HL-60 (cell line): Measurements from ENCODE around the gene ACKR2.

Experiments
- DNase-seq, 2 experiments: peaks; one replicate each; pipeline ENCODE4 v3.0.0-alpha.2; 2010 to 2020; ENCODE audit warnings: low read depth in 1 of 2, low spot score in 1 of 2
- H3K27ac ChIP-seq: fragments of 250-450 bp; sonication (Bioruptor Pico); replicated peaks from 2 replicates; pipeline ENCODE4 v1.5.1; 2020; ENCODE audit warnings: mild to moderate bottlenecking, moderate library complexity
- H3K27me3 ChIP-seq: fragments of 250-450 bp; sonication (Bioruptor Pico); 2 replicates; pipeline ENCODE4 v1.5.1; 2021; ENCODE audit warnings: mild to moderate bottlenecking, moderate library complexity; ENCODE audit not compliant: insufficient read depth, poor library complexity, severe bottlenecking
- H3K4me3 ChIP-seq: replicated peaks from 2 replicates; pipeline ENCODE4 v1.5.1; 2011; ENCODE audit warnings: mild to moderate bottlenecking, control low read depth, low read length; ENCODE audit not compliant: insufficient read depth
- GABPA ChIP-seq: IDR thresholded peaks from 2 replicates; pipeline ENCODE4 v1.6.1; 2012; ENCODE audit warnings: low read depth
- POLR2AphosphoS5 ChIP-seq: IDR thresholded peaks from 2 replicates; pipeline ENCODE4 v1.6.1; 2012; ENCODE audit warnings: low read depth
- REST ChIP-seq: IDR thresholded peaks from 2 replicates; pipeline ENCODE4 v1.6.1; 2012; ENCODE audit warnings: low read depth; ENCODE audit not compliant: insufficient replicate concordance
- SPI1 ChIP-seq: IDR thresholded peaks from 2 replicates; pipeline ENCODE4 v1.6.1; 2012; ENCODE audit warnings: low read depth, mild to moderate bottlenecking, borderline replicate concordance
- TF ChIP-seq, protein P1 (sequence below): IDR thresholded peaks from one replicate; pipeline ENCODE4 v1.5.1; 2011; ENCODE audit warnings: low read length, control low read depth, inconsistent platforms; ENCODE audit not compliant: insufficient read depth

ACKR2 gene

DNA sequence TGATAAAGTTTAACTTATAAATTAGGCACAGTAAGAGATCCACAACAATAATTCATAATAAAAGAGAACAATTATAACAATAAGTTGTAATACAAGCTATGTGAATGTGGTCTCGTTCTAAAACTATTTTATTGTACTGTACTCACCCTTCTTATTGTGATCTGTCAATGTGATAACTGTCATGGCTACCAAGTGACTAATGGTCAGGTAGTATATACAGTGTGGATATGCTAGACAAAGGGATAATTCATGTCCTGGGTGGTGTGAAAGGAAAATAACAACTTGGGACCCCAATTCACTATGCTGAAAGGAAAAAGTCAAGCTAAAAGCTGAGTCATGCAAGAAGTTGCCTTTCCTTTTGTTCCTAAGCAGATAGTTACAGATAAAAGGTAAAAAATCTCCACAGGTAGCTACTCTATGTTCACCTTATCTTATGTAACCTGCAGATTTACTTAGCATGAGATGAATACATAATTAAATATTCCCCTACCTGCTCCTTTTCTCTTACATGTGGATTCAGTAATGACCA, 77.1 kb downstream of the ACKR2 start:
- peaks cover 3% of the 10 kb centered on the region for H3K27me3 ChIP-seq
- no peak overlapping the region for H3K4me3 ChIP-seq
- no peak overlapping the region for H3K27ac ChIP-seq
- no peak for TF ChIP-seq REST
- TF ChIP-seq POLR2AphosphoS5 = no peak
- TF ChIP-seq SPI1 = no peak
- TF ChIP-seq GABPA = no peak
- TF ChIP-seq, protein P1, sequence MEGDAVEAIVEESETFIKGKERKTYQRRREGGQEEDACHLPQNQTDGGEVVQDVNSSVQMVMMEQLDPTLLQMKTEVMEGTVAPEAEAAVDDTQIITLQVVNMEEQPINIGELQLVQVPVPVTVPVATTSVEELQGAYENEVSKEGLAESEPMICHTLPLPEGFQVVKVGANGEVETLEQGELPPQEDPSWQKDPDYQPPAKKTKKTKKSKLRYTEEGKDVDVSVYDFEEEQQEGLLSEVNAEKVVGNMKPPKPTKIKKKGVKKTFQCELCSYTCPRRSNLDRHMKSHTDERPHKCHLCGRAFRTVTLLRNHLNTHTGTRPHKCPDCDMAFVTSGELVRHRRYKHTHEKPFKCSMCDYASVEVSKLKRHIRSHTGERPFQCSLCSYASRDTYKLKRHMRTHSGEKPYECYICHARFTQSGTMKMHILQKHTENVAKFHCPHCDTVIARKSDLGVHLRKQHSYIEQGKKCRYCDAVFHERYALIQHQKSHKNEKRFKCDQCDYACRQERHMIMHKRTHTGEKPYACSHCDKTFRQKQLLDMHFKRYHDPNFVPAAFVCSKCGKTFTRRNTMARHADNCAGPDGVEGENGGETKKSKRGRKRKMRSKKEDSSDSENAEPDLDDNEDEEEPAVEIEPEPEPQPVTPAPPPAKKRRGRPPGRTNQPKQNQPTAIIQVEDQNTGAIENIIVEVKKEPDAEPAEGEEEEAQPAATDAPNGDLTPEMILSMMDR = no peak
- DNase-seq = no peak

GRCh38 chr3:42887084-42887483, 77.8 kb downstream of the ACKR2 start:
- TF ChIP-seq, protein P1 = no peak
- TF ChIP-seq REST (no peak), POLR2AphosphoS5 (no peak), GABPA (no peak), SPI1 (no peak)
- no peak overlapping the region for H3K4me3 ChIP-seq
- H3K27me3 ChIP-seq = peaks cover 3% of the 10 kb centered on the region
- no peak overlapping the region for H3K27ac ChIP-seq
- DNase-seq = no peak

- Histone ChIP-seq H3K27ac (no peak overlapping the region), H3K27me3 (peaks cover 3% of the 10 kb centered on the region), H3K4me3 (no peak overlapping the region)
- DNase-seq = no peak
- TF ChIP-seq SPI1 (no peak), POLR2AphosphoS5 (no peak), GABPA (no peak), REST (no peak)
These were observed 81.8 kb downstream of the ACKR2 start for GRCh38 chr3:42891042-42891441.
